ENCODE results near the gene STRIP2.
"Not testable (repeated sequence)": the region's sequence is repeated elsewhere in the genome, so short reads cannot be mapped to it uniquely, and the experiment has no call there.

The STRIP2 gene

DNA sequence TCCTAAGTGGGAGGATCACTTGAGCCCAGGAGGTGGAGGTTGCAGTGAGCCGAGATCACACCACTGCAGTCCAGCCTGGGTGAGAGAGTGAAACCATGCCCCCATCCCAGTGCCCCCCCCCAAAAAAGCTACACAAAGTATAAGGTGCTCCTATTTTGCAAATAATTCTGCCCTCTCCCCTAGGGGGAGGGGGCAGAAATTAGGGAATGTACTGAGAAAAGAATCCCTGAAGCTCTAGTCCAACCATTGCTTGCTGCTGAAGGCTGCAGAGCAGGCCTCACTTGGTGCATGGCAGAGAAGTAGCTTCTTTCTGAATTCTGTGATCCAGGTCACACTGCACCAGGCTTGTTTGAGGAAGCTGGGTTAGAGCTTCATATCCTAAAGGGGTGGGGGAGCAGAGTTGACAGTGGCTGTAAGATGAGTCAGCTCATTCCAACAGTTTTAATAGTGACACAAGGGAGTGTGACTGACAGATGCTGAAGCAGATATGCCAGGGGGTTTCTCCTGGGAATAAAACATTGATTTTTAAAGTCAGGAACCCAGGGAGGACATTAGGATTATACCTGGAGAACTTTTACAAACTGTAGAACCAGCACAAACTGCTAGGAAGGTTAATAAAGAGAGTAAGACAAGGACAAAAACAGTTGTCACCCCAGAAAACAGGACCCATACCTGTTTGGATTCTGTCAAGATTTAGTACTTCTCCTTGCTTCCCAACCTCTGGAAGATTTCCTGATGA, 32.8 kb upstream of the STRIP2 start:
- DNase-seq (ENCODE audit: insufficient read length, low spot score) (no peak), FAIRE-seq (no peak)
- TF ChIP-seq, protein P1, sequence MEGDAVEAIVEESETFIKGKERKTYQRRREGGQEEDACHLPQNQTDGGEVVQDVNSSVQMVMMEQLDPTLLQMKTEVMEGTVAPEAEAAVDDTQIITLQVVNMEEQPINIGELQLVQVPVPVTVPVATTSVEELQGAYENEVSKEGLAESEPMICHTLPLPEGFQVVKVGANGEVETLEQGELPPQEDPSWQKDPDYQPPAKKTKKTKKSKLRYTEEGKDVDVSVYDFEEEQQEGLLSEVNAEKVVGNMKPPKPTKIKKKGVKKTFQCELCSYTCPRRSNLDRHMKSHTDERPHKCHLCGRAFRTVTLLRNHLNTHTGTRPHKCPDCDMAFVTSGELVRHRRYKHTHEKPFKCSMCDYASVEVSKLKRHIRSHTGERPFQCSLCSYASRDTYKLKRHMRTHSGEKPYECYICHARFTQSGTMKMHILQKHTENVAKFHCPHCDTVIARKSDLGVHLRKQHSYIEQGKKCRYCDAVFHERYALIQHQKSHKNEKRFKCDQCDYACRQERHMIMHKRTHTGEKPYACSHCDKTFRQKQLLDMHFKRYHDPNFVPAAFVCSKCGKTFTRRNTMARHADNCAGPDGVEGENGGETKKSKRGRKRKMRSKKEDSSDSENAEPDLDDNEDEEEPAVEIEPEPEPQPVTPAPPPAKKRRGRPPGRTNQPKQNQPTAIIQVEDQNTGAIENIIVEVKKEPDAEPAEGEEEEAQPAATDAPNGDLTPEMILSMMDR (IDR thresholded peaks at IDR 0.05; ENCODE audit: insufficient read depth, missing control alignments) = no peak

DNA sequence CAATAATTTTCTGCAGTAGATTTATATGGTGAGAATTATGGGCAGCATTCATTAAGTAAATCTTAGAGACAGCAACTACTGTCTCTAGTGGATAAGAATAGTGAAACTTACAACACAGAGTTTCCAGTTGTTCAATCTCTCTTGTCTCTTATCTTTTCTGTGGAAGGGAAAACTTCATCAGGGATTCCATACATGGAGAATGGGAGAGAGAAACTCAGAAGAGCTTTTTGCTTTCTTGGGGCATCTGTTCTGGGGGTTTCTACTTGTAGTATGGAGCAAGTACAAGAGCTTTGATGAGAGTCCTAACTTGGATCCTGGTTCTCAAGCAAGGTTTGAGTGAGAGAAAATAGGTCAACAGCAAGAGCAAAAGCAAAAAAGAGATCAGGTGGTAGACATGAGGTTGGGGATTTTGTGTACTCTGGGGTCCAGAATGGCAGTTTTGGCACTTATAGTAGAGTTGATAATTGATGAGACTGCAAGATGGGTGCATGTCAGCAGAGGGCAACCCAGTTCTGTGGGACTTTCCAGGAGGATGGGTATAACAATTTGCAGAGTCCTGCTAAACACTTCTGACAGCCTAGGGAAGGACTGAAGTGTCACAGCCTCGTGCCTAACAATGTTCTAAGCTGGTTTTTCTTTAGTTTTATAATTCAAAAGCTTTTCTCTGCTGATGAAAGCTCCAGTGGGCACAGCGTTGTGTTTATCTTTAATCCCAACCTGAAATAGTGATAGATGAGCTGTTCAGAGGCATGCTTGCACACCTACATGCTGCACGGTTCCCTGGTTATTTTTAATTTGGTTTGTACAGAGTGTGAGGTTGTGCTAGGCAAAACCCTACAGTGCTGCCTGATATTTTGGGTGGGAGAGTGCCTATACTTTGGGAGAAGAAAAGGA, 32.0 kb upstream of the STRIP2 start:
- DNase-seq (ENCODE audit: insufficient read length, low spot score) (no peak), FAIRE-seq (no peak)
- TF ChIP-seq, protein P1 (IDR thresholded peaks at IDR 0.05; ENCODE audit: insufficient read depth, missing control alignments) = no peak

DNA sequence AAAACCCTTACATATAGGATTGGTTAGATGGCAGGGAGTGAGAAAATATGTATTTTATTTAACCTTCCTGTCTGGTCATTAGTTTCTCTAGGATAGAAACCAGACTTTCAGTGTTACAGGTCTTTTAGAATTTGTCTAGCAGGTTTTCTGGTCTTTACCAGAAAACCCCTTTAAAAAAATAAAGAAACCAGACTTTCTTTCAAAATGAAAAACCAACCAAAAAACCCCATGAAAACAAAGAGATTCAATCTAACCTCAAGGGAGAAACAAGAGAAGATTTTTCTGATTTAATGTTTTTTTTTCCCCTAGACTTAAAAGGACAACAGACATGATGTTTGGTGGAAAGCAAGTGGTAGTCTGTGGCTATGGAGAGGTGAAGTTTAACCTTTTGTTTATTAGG, 28.7 kb upstream of the STRIP2 start:
- TF ChIP-seq, protein P1 (IDR thresholded peaks at IDR 0.05; ENCODE audit: insufficient read depth, missing control alignments) = no peak
- no peak for DNase-seq (ENCODE audit: insufficient read length, low spot score)
- no peak for FAIRE-seq

DNA sequence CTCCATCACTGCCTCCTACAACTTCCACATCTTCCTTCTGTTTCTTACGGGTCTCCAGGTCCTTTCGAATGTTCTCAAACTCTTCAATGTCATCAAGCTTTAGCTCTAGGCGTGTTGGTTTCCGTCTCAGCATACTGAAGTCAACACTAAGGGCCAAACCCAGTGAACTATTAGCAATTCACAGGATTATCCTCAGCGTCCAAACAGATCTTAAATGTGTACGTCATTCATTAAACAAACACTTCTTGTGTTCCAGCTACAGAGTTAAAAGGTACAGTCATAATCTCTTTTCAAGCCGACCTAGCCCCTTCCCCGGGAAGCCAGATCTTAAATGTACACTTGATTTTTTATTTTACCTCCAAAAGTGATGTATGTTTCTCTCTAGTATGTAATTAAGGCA, 24.0 kb upstream of the STRIP2 start:
- not testable (repeated sequence) for FAIRE-seq

DNA sequence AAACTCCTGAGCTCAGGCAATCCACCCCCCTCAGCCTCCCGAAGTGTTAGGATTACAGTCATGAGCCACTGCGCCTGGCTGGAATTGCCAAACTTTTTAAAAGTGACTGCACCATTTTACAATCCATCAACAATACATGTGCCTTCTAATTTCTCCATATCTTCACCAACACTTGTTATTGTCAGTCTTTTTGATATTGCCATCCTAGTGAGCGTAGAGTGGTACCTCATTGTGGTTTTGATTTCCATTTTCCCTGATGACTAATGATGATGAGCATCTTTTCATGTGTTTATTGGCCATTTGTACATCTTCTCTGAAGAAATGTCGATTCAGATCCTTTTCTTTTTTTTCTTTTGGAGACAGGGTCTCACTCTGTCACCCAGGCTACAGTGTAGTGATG, 21.7 kb upstream of the STRIP2 start:
- TF ChIP-seq, protein P1 (IDR thresholded peaks at IDR 0.05; ENCODE audit: insufficient read depth, missing control alignments) = no peak
- FAIRE-seq = no peak
- no peak for DNase-seq (ENCODE audit: insufficient read length, low spot score)

More for the DNA sequence above, 24.0 kb upstream of the STRIP2 start:
- DNase-seq (ENCODE audit: insufficient read length, low spot score) = not testable (repeated sequence)

DNA sequence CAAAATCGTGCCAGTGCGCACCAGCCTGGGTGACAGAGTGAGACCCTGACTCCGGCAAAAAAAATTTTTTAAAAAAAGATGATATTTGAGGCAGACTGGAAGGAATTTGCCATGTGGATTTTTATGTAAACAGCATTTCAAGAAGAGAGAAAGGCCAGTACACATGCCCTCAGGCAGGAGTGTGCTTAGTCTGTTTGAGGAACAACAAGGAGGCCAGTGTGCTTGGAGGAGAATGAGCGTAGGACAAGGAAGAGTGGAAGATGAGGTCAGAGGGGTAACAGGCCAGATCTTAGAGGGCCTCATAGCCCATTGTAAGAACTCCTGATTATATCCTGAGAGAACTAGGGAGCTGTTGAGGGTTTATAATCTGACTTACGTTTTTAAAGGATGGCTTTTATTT, 17.2 kb upstream of the STRIP2 start:
- no peak for DNase-seq (ENCODE audit: insufficient read length, low spot score)
- TF ChIP-seq, protein P1 (IDR thresholded peaks at IDR 0.05; ENCODE audit: insufficient read depth, missing control alignments) = no peak
- no peak for FAIRE-seq

DNA sequence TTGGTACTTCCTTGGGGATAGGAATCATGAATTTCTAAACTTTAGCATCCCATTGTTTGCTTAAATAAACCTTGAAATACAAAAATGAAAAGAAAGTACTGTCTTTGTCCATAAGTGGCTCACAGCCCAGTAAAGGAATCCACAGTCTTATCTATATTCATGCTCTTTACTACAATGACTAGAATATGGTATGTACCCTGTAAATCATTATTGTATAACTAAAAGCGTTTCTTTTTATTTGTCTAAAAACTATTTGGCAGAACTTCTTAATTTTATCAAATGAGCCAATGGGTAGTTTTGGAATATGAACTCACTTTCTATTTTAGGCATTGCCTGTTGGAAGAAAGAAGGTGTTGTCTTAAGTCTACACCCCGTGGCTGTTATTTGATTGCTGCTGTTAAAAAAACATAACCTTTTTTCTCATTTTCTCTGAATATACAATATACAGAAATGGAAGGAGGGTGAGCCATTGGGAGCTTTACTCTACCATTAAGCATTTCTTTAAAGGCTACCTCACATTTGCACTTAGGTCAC, 12.4 kb upstream of the STRIP2 start:
- DNase-seq (ENCODE audit: insufficient read length, low spot score) = no peak

More for the DNA sequence above, 12.4 kb upstream of the STRIP2 start:
- TF ChIP-seq, protein P1 (IDR thresholded peaks at IDR 0.05; ENCODE audit: insufficient read depth, missing control alignments) = no peak
- FAIRE-seq = no peak
